Islet precursor cell (in vitro differentiated cells): ENCODE results near the gene RASGRP4.

Source experiments
- DNase-seq: peaks from one replicate; pipeline ENCODE4 v3.0.0-alpha.2; 2018

RASGRP4 gene

DNA sequence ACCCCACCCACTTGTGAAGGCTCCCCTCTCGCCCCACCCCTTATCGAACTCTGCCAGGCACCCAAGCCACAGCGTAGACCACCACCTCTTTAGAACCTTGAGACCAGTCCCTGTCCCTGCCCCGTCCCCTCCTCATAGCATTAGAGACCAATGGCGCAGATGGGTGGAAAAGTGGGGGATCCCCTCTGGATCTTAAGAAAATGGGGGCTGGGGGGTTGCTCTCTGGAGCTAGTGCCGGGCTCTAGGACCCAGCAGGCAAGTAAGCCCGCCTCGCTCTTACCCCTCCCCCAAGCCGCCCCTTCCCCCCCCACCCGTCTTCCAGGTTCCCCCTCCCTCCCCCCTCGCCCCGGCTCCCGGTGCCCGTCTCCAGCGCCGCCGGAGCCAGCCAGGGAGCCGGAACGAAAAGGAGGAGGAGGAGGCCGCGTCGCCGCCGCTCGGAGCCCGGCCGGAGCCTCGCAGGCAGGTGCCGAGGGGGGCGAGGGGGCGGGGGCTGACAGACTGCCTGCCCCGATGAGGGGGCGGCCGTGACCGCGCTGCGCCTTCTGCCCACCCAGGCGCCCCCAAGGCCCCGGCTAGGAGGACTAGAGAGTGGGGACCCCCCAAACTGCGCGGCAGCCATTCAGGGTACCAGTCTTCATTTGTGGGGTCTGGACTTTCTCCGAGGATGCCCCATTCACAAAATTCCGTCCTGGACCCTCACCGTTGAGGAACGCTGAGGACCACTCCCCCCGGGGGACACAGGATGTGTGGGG lies 37.5 kb downstream of the RASGRP4 start, which contains the start of gene SPRED3:
SPRED3 (plus strand) TSS at position 349 of the 752 bp plus-strand sequence. CDS start 1,606 bp downstream, outside the sequence.
- DNase-seq: peak; percentile 83

DNA sequence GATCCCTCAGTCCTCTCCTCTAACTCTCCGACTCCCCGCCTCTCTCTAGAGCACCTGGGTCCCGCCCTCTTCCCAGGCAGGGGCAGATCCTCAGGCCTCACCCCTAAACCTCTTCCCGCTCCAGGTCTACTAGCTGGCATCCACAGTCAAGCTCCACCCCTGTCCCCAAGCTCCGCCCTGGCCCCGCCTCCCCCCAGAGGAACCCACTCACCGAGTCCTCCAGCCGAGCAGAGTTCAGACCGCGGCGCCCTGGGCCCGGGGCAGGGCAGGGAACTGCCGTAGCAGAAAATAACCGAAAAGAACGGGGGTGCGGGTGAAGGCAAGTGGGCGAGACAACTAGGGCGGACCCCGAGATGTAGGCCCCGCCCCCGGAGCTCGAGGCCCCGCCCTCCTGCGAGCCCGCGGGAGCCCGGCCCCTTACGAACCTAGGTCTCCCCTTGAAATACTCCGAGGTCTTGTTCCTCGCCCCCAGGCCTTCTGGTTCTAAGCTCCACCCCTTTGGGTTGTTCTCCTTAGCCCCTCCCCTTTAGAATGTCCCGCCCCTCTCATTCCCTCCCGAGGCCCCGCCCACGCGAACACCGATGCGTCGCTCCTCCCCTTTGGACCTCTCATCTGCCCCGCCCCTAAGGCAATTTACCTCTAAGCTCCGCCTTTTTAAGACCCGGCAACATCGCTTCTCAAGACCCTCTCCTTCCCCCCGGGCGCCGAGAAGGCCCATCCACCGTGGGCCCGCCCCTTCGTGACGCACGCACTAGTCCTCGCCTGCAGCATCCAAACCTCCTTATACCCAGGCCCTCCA lies 38.3 kb downstream of the RASGRP4 start, which contains the start of gene GGN:
GGN (minus strand) TSS at position 485 of the 799 bp plus-strand sequence. CDS start 773 bp downstream, outside the sequence.
- DNase-seq: peak; percentile 97

DNA sequence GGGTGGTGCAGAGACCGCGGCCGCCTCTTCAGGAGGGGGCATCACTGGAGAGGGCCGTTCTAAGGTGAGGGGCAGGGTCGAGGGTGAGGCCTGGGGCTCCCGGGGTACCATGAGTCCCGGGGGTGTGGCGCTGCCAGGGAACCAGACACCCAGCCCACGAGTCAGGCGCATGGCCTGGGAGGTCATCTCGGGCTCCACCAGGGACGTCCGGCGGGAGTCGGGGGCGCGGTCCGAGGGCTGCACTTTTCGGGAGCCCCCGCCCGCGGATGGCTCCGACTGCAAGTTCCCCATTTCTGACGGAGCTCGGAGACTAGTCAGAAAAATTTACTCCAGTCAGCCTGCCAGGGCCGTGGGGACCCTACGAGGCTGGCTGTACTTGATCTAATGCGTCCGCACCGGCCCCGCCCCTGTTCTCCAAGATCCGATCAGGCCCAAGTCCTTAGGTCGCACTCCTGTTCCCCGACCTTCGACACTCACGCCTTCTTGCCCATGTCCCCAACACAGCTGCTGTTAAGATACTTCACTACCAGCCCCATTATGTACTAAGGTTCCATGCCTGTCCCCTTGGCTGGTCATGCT lies 39.0 kb downstream of the RASGRP4 start:
- DNase-seq: no peak

DNA sequence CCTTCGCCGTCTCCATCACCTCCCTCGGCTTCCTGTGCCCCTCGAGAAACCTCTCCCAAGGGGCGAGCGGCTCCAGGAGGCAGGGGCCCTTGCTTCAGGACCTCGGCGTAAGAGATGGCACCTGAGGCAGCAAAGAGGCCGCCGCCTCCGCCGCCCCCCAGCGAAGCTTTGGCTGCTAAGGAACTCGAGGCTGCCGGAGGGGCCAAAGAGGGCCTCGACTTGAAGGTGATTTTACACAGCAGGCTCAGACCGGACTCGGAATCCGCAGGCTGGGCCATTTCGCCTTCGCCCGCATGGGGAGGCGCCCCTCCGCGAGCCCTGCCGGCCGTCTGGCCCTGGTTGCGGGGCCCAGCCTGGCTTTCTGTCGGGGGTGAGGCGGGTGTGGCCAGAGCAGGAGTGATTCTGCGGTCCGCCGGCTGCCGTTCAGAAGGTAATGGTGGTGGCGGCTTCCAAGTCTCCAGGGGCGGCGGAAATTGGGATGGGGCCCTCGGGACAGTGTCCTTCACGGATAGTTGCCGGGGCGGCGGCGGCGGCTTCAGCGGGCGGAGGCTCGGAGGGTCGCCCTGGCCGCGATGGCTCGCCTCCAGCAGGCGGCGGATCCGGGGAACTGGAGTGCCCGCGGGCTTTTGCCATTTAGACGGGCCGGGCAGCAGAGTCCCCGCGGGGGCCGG lies 39.6 kb downstream of the RASGRP4 start:
- DNase-seq: peak; percentile 64

DNA sequence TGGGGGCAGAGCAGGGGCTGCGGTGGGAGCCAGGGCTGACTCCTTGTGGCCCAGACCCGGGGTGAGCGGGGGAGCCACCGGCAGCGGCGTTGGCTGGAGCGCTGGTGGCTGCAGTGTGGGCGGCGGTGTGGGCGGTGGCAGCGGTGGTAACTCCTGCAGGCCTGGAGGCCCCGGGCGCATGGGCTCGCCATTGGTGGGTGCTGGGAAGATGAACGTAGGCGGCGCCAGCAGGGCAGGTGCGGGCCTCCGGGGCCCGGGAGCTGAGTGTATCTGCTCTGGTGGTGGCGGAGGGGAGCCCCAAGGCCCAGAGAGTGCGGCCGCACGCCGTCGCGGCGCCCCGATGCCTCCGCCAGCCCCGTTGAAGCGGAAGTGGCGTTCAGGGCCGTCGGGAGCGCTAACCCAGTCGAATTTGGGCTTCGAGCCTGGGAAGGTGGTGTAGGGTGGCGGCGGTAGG lies 40.2 kb downstream of the RASGRP4 start:
- peak; percentile 66 for DNase-seq

DNA sequence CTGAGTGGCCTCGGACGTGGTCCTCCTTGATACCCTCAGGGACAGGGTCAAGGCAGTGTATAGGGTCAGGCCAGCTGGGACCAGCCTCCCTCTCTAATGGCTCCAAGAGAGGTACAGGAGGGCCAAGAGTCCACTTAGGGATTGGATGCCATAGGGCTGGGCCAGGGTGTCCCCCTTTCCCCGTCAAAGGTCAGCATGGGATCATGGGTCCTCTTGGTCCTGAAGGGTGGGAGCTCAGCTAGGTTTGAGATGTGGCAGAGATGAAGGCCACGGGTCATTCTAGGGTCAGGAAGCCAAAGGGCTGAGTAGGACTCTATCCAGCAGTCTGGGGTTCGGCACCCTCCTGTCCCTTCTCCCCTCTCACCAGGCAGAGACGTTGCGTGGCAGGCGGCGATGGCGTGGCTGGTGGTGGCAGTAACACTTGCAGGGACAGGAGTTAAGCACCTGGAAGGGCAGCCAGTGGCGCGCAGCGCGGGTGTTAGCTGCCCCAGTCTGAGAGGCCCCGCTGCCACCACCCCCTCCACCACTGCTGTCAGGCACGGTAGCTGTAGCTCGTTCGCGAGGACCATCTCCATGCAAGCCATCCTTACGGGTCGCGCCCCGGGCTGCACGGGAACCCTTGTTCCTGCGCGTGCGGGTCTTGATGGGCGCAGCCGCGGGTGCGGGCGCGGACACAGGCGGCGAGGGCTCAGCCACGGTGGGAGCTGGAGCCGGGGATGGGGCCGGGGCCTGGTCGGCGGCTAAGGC lies 40.8 kb downstream of the RASGRP4 start:
- DNase-seq: no peak

DNA sequence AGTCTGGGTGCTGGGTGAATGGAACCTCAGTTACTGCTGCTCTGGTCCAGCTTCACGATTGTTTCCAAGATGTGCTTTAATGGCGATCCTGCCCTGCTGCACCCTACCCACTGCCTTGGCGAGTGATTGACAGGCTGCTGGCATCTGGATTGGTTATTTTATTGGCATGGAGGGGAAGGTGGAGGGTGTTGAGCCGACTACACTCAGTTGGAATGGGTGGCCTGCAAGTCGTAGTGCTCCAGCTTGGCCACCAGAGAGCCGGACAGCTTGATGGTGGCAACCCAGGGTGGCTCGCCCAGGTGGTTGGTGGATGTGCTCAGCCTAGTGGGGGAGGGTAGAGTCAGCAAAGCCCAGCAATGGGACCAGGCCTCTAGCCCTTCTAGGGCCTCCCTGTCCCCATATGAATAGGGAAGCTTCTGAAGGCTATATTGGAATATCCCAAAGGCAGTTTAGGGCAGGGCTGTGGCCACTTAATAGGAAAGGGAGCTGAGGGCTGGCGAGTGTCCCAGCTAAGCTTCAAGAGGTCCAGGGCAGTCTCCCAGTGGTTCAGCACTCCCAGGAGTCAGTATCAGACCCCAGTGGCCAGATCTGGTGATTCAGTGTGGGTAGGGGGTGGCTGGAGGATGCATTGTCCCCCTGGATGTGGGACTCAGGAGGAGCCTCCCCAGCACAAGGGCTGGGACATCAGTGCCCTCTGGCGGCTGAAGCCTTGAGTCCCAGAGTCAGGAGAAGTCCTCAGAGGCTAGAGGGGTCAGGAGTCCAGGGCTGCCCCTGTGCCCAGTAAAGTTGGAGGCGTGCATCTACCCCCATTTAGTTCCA lies 41.6 kb downstream of the RASGRP4 start:
- DNase-seq: peak; percentile 76

DNA sequence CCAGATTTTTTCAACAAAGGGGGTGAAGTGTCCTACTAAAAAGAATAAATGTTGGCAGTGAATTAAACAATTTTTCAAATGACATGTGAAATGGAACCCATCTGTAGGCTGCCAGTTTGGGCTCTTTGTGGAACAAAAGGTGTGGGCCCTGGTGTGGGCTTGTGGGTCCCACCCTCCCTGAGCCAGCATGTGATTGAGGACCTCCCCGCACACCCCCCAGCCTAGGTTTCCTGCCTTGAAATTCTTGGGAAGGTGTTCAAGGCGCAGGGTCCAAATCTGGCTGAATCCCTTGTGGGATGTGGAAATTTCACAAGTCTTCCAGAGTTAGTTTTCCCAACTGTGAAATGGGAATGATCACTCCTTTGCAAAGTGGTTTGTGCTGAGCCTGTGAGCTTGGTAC lies 42.3 kb downstream of the RASGRP4 start:
- no peak for DNase-seq

DNA sequence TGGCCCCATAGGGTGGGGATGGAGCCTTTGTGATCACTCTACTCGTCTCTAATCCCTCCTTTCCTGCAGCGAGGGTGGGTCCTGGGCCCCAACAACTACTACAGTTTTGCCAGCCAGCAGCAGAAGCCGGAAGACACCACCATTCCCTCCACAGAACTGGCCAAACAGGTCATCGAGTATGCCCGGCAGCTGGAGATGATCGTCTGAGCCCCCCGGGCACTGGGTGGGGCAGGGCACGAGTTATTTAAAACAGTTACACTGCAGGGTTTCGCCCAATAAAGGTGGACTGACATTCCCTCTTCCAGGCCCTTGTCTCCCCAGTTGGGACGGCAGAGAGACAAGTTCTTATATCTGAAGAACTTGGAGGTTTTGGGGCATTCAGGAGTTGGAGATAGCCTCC lies 42.8 kb downstream of the RASGRP4 start:
- no peak for DNase-seq

DNA sequence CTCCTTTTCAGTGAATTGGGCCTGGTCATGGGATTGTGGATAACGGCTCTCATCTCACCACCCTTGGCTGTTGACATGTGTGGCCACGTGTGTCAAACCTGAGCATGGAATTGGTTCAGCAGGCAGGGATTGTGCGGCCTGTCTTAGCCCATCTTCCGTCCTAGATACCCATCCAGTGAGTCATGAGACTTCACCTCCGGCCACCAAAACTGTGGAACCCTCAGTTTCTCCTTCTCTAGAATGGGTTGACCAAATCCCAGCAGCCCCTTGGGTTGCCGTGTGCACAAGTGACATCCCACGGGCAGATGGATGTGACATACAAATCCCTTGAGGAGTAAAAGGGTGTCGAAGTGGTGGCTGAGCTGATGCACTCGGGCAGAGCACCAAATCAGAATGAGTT lies 44.9 kb downstream of the RASGRP4 start:
- no peak for DNase-seq

DNA sequence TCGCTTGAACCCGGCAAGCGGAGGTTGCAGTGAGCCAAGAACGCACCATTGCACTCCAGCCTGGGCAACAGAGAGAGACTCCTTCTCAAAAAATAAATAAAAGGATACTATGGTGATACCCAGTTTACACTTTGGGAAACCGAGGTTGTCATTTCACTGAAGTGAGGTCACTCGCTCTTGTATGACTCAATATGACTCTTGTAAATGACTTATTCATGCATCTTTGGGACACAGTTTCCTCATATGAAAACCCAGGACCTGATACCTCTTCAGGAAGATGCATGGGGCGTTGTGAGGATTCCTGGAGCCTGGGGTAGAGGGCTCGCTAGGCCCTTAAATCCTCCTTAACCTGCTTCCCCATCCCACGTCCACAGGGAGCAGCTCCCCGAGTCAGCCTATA lies 47.2 kb downstream of the RASGRP4 start:
- DNase-seq: no peak

DNA sequence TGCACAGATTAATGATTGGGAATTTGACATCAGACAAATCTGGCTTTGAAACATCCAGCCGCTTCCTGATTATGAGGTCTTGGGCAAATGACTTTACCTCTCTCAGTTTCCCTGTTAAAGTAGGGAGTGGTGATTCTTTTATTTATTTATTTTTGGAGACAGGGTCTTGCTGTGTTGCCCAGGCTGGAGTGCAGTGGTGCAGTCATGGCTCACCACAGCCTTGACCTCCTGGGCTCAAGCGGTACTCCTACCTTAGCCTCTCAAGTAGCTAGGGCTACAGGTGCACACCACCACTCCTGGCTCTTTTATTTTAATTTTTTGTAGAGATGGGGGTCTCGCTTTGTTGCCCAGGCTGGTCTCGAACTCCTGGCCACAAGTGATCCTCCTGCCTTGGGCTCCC lies 49.0 kb downstream of the RASGRP4 start:
- DNase-seq: no peak

DNA sequence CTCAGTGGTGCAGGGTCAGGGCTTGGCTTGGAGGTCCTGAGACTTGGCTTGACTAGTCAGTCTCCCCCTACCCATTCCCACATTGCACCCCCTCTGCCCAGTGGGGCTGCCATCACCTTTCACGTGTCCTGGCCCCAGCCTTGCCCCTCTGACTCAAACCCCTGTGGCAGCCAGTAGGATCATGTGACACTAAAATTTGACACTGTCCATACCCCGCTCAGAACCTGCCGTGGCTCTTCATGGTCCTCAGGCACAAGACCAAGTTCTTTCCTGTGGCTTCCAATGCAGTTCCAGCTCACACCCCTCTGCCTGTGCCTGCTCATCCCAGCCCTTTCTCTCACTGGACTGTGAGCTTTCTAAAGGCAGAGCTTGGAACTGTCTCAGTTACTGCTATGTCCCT lies 49.4 kb downstream of the RASGRP4 start:
- DNase-seq: no peak

DNA sequence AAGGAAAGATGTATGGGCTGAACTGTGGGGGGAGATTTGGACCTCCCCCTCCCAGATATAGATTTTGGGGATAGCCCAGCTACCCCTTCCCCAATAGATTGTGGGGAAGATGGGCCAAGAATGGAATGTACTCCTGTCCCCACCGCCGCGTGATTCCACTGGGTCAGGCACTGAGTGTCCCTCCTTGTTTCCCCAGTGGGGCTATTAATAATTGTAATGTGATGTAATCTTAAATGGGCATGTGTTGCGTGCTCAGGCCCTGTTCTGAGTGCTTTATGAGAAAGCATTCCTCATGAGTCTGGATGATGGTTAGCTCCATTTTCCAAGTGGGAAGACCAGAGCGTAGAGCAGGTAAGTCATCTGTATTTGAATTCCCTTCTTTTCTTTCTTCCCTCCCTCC lies 50.3 kb downstream of the RASGRP4 start:
- no peak for DNase-seq

DNA sequence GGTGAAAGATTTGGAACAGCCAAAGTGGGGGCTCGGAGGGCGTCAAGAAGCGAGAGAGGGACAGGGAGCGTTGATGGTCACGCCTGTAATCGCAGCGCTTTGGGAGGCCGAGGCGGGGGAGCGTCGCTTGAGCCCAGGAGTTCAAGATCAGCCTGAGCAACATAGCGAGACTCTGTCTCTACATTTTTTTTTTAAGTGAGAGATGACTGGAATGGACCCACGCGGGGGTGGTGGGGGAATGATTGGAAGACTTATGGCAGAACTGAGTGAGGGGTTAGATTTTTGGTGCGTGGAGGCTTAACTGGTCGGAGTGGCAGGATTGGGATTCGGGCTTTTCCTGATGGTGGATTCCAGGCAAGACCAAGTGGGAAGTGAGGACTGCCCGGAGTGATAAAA lies 50.9 kb downstream of the RASGRP4 start:
- no peak for DNase-seq

DNA sequence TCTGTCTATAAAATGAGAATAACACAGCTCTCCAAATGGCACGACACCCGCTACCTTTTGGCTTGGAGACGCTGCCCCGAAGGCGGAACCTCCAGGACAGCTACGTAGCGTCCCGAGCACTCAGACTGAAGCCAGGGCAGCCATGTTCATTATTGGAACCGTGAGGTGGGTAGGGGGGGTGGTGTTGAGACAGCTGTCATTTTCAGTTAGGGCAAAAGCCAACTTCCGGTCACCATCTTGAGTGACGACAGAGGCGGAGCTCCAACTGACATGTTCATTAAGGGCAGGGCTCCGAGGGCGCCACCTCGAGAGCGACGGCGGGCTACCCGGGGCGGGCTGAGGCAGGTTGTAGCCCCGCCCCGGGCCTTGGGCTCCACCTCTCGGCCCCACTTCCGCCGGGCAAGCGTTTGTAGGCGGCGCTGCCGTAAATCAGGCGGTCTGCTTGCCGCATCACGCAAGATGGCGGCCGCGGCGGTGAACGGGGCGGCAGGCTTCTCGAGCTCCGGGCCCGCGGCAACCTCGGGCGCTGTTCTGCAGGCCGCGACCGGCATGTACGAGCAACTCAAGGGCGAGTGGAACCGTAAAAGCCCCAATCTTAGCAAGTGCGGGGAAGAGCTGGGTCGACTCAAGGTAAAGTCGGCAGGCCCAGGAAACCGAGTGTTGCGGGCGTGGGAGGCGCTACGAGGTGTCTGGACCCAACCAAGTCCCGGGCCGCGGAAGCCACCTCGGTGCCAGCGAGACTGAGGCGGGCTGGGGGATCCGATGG lies 51.5 kb downstream of the RASGRP4 start, which contains the start of gene PSMD8:
PSMD8 (plus strand) TSS at position 240 of the 766 bp plus-strand sequence; CDS start at position 271, 31 bp downstream.
- DNase-seq: peak; percentile 99

DNA sequence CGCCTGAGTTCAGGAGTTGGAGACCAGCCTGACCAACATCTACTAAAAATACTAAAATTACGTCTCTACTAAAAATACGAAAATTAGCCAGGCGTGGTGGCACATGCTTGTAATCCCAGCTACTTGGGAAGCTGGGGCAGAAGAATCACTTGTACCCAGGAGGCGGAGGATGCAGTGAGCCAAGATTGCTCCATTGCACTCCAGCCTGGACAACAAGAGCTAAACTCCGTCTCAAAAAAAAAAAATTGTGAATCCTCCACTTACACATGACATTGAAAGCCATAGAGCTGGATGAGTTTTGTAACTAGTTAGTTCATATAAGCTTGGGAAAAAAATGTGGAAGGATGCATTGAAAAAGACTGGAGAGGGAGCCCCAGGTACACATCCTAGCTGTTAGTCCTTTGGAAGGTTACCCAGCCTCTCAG lies 52.1 kb downstream of the RASGRP4 start:
- no peak for DNase-seq

DNA sequence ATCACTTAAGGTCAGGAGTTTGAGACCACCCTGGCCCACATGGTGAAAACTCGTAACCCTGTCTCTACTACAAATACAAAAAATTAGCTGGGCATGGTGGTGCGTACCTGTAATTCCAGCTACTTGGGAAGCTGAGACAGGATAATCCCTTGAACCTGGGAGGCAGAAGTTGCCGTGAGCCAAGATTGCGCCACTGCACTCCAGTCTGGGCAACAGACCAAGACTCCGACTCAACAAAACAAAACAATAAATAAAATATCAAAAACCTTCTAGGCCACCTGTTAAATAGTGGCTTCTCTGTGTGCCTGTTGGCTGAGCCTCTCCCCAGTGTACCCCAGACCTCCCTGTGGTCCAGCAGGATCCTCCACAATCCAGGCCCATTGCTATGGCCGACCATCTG lies 54.9 kb downstream of the RASGRP4 start:
- no peak for DNase-seq

DNA sequence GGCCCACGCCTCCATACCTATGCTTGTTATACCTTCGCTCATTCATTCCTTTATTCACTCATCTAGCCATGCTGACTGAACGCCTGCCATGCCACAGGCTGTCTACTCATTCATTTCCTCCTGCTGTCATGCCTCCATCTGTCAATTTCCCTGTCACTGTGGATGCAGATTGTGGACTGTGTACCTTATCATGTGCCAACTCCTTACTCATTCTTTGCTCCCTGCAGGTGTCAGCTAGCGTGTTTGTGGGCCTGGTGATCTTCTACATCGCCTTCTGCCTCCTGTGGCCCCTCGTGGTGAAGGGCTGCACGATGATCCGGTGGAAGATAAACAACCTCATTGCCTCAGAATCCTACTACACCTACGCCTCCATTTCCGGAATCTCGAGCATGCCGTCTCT lies 55.7 kb downstream of the RASGRP4 start:
- no peak for DNase-seq

DNA sequence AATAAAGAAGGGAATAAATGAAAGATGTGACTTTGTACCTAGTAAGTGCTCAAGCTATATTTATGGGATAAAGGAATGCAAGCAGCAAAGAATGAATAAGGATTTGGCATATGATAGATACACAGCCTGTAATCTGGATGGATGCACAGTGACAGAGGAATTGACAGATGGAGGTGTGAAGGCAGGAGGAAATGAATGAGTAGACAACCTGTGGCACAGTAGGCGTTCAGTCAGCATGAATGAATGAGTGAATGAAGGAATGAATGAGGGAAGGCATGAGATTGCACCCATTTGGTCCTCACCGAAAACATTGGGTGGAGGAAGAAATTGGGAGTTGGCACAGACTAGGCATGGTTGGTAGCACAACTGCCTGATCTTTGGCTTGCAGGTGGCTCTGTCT lies 56.4 kb downstream of the RASGRP4 start:
- no peak for DNase-seq
